Measurements from ENCODE around the gene CAPZA2.
"Not testable (repeated sequence)": the region's sequence is repeated elsewhere in the genome, so short reads cannot be mapped to it uniquely, and the experiment has no call there.

The CAPZA2 gene

DNA sequence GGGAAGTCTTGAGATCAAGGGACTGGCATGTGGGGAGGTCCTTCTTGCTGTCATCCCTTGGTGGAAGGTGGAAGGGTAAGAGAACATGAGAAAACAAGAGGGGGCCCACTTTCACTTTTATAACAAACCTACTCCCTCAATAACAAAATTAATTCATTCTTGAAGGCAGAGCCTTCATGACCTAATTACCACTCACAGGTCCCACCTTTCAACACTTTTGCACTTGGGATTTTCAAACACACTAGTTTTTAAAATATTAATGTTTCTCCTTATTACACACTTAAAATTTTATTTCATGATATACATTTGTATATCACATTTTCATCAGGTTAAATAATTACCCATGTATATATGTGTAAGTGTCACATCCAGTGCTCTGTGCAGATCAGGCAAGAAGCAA lies 93.0 kb downstream of the CAPZA2 start:
- DNase-seq (ENCODE audit: low read depth): no peak

DNA sequence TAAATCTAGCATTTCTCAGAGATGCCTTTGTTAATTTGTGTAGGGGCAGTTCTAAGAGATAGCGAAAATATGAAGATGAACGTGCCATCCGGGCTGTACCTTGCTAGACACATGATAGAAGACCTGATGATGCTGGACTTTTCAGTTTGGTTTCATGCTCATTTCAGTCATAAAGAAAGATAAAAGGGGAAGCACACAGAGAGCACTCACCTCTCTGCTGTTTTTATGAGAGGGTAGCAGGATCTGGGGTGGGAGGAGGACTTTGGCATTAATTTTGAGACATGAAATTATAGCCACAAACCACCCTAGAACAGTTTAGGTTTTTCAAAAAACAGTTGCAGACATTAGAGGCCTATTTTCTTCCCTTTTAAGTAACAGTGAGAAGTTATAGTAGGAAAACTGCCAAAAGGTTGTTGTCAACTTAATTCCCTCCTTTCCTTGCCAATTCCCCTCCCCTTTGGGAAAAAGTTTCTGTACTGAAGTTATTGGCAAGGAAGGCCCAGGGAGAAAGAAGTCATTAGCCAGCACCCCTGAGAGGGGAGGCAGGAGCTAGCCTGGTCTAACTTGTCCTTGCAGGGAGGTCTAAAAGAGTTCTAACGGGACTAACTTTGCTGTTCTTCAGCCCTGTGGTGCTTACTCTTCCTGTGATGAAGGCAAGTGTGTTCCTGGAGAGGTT lies 93.6 kb downstream of the CAPZA2 start:
- no peak for DNase-seq (ENCODE audit: low read depth)

DNA sequence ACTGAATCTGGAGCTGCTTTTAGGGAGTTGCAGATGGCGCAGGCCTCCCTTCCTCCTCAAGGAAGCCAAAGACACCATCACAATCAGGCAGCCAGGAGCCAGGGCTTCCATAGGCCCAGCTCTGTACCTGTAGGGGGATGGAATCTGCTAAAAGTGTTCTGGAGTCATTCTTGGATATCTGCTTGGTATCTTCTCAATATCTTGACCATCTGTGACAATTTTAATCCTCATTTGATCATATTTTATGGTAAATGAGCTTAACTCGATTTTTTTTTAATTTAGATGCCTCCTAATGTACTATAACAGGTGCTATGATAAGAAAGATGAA lies 94.1 kb downstream of the CAPZA2 start:
- no peak for DNase-seq (ENCODE audit: low read depth)

DNA sequence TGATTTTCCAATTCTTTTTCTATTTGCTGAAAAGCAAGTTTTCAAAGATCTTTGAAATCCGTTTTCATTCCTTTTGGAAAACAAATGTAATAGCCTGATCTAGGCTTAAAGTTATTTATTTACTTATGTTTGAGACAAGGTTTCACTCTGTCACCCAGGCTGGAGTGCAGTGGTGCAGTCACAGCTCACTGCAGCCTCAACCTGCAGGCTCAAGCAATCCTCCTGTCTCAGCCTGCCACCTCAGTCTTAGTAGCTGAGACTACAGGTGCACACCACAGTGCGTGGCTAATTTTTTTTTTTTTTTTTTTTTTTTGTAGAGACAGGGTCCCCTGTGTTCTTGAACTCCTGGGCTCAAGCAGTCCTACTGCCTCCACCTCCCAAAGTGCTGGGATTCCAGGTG lies 95.5 kb downstream of the CAPZA2 start:
- no peak for DNase-seq (ENCODE audit: low read depth)

DNA sequence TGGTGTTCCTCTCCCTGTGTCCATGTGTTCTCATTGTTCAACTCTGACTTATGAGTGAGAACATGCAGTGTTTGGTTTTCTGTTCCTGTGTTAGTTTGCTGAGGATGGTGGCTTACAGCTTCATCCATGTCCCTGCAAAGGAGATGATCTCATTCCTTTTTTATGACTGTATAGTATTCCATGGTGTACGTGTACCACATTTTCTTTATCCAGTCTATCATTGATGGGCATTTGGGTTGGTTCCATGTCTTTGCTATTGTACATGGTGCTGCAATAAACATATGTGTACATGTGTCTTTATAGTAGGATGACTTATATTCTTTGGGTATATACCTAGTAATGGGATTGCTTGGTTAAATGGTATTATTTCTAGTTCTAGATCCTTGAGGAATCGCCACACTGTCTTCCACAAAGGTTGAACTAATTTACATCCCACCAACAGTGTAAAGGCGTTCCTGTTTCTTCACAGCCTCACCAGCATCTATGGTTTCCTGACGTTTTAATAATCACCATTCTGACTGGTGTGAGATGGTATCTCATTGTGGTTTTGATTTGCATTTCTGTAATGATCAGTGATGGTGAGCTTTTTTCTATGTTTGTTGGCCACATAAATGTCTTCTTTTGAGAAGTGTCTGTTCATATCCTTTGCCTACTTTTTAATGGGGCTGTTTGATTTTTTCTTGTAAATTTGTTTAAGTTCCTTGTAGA lies 99.7 kb downstream of the CAPZA2 start:
- not testable (repeated sequence) for DNase-seq (ENCODE audit: low read depth)

DNA sequence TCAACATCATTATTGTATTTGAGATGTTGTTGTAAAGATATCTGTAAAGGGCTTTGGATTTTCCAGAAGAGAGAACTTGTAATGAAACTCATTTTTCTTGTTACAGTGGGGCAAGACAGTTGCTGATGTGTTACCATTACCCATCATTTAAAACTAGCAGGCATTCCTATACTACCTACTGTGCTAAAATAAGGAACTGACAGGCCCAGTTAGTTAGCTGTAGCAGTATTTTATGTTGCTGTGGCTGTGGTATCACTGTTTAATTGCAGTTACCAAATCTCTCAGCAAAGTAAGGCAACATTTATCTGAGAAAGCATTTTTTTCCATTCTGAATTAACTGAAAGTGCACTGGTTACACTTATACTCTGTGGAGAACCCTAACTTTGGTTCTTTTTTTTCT lies 100.8 kb downstream of the CAPZA2 start:
- DNase-seq (ENCODE audit: low read depth): no peak

DNA sequence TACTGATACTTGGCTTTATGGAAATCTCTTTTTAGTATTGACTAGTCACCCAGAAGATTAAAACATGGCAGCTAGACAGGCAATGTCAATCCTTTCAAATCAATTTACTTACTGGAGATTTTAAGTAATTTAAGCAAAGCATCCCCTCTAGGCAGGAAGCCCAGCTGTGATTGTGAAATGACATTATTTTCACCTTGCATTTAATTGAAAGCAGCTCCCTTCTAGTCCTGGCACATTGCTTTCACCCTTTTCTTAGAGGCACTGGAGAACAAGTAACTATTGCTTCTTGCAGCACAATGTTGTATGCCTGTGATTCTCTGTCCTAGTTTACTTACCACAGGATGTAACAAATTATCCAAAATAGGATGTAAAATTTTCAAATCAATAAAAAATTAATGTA lies 104.2 kb downstream of the CAPZA2 start:
- DNase-seq (ENCODE audit: low read depth): no peak

DNA sequence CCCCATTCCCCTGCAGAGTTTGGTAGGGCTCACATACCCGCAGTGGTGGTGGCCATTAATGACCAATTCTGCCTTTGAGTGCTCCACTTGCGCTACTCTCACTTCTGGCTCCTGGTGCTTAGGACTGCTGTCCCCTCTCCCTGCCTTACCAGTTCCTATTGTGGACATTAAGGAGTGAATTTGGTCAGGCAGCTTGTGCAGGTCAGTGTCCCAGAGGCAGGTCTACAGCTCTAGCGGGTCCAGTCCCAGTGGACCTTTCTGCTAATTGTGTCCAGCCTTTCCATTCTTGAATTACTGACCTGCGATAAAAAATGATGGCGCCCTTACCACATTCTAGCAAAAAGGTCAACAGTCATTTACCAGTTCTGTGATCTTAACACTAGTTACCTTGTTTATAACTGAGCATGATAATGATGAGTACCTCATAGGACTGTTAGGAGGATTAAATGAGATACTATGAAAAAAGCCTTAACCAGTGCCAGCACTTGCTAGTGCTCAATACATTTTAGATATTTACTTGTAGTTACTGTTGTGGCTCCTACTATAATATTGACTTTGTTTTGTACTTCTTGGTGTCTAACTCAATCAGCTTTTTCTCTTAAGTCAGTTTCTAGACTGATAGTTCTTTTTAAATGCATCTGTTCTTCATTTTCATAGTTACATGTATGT lies 105.0 kb downstream of the CAPZA2 start:
- no peak for DNase-seq (ENCODE audit: low read depth)

DNA sequence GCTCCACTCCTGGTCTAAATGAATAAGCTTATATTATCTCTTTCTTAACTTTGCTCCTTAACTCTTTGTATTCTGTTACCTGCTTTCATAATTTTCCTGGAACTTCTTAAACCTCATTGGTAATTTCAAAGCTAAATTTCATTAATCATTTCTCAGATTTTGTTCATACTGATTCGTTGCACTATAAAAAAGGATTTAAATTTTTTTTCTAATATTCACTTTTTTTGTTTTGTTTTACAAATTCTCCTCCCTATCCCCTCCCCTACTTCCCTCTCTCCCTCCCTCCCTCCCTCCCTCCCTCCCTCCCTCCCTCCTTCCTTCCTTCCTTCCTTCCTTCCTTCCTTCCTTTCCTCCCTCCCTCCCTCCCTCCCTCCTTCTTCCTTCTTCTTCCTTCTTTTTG lies 105.6 kb downstream of the CAPZA2 start:
- no peak for DNase-seq (ENCODE audit: low read depth)

DNA sequence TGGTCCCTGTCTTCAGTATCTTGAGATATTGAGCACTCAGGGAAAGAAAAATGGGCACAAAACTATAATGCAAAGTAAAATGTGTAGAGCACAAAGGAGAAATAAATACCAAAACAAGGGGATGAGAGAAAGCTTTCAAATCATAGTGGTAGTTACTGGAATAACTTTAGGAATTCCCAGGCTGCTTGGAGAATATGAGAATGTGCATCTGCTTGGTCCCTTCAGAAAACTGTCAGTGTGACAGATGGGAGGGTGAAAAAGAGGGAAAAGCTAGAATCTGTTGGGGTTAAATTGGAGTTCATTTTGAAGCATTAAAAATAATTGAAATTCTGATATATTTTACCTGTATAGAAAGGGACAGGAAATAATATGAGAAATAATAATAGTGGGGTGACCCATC lies 106.2 kb downstream of the CAPZA2 start:
- no peak for DNase-seq (ENCODE audit: low read depth)

DNA sequence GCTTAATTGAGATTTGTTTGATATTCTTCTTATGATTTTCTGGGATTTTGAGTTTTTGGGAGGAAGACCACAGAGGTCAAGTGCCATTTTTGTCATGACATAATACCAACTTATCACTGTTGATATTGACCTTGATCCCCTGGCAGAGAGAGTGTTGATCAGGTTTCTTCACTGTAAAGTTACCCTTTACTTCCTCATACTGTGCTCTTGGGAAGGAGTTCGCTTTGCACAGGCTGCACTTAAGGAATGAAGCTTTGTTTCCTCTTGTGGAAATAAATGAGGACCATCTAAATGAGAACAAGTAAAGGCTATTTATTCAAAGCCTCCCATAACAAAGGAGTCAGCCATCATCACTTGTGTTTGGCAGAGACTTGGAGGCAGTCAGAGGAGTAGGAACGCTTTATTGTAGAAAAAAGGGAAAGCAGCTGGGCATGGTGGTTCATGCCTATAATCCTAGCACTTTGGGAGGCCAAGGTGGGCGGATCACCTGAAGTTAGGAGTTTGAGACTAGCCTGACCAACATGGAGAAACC lies 107.0 kb downstream of the CAPZA2 start:
- DNase-seq (ENCODE audit: low read depth): no peak

DNA sequence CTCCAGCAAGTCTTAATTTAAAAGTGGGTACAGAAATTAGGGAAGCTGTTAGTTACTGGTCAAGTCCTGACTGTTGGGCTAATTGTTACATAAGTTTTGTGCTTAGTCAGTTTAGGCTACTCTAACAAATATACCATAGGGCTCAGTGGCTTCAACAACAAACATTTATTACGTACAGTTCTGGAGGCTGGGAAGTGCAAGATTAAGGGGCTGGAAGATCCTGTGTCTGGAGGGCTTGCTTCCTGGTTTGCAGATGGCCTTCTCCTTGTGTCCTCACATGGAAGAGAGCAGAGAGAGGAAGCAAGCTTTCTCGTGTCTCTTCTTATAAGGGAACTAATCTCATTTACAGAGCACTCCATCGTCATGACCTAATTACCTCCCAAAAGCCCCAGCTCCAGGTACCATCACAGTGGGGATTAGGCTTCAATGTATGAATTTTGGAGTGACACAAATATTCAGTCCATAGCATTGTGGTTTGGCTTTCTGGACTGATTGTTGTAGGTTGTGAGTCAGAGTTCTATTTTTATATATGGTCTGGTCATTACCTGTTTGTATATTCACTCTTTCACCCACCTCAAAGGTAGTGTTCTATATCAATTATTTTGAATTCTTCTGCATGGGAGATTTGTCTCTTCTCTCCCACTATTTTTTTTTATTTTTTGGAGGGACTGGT lies 108.0 kb downstream of the CAPZA2 start:
- DNase-seq (ENCODE audit: low read depth): no peak

DNA sequence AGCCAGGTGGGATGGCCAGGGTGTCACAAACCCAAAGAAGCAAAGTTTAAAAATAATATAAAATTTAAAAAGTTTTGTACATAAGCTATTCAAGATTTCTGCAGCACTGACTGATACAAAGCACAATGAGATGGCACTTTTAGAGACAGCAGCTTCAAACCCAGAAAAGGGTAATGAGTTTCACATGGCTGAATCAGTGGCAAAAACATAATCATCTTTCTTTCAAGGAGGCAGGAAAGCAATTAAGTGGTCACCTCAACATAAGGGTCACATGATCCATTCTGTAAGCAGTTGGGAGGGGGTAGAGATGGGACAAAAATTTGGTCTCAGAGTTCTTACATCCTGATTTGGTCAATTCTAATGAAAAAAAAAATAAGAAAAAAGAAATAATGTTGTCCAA lies 108.8 kb downstream of the CAPZA2 start:
- DNase-seq (ENCODE audit: low read depth): not testable (repeated sequence)
